Mucosa of descending colon (tissue), 3 donors: Measurements from ENCODE around the gene LAD1. TPM values are rescaled to one million over a fixed set of nuclear protein-coding genes. Genes with fewer than 3 reads are reported as not detected.

ENCODE experiments used
- ATAC-seq: fragments of 200-7000 bp; cut with Tn5 transposase; one replicate; pipeline ENCODE4 v1.9.1; 2020; ENCODE audit warnings: mild to moderate bottlenecking, moderate library complexity
- DNase-seq, 3 donors: peaks; one replicate each; pipeline ENCODE4 v3.0.0-alpha.2; 2020
- H3K36me3 ChIP-seq: fragments of 200-600 bp; one replicate; pipeline ENCODE4 v1.8.0; 2021; ENCODE audit warnings: low read depth, mild to moderate bottlenecking
- H3K4me1 ChIP-seq: fragments of 200-600 bp; one replicate; pipeline ENCODE4 v1.8.0; 2021; ENCODE audit warnings: low read depth, mild to moderate bottlenecking
- H3K4me3 ChIP-seq: fragments of 200-600 bp; one replicate; pipeline ENCODE4 v1.8.0; 2021; ENCODE audit warnings: mild to moderate bottlenecking
- H3K9me3 ChIP-seq: fragments of 200-600 bp; one replicate; pipeline ENCODE4 v1.8.0; 2021; ENCODE audit warnings: mild to moderate bottlenecking
- CTCF ChIP-seq: fragments of 200-600 bp; IDR thresholded peaks from one replicate; pipeline ENCODE4 v1.8.0; 2022; ENCODE audit warnings: antibody characterized with exemption, mild to moderate bottlenecking
- intact Hi-C, 2 donors: fragments of 100-400 bp; cut with DNase I in 1 of 2; cut with micrococcal nuclease in 1 of 2; formaldehyde crosslinking; loops; one replicate each; pipeline versions ENCODE4 v1.11.0 to v1.11.1; 2022; cut with DNase I, micrococcal nuclease
- total RNA-seq, 3 donors: library from RNA; stranded (reverse); fragmentation: NEBNext Ultra II Directional in 2 of 3; extraction: Animal tissue kit (Norgen Biotek cat#: 25700) in 2 of 3; gene quantifications; one replicate each; pipeline versions ENCODE4 v1.2.1 to v1.2.4, GENCODE V29; 2021 to 2023
- donor health status: DM: no; HTN: no; CAD: no; lungs with moderate emphysema.
- donor health status: DM: no; HTN: no; CAD: no.
- donor health status: DM: no; HTN: yes; CAD: no.

The LAD1 gene
- total RNA-seq, 3 donors from 2014 or later = 86.0 to 202 (median 130) TPM

- TF ChIP-seq CTCF = no peak
- intact Hi-C loops = no loop called here
- no peaks in the 10 kb centered on the region for H3K9me3 ChIP-seq
- DNase-seq (no peak), ATAC-seq (no peak)
- H3K36me3 ChIP-seq = no peaks in the 10 kb centered on the region
- H3K4me1 ChIP-seq = no peaks in the 10 kb centered on the region
- no peak overlapping the region for H3K4me3 ChIP-seq
Measured at GRCh38 chr1:201371792-201372191, 27.3 kb downstream of the LAD1 start.

GRCh38 chr1:201371276-201371675 lies 27.8 kb downstream of the LAD1 start:
- Histone ChIP-seq H3K36me3 (no peaks in the 10 kb centered on the region), H3K4me3 (no peak overlapping the region), H3K4me1 (no peaks in the 10 kb centered on the region), H3K9me3 (no peaks in the 10 kb centered on the region)
- ATAC-seq (no peak), DNase-seq (no peak)
- TF ChIP-seq CTCF = no peak
- intact Hi-C loops = no loop called here

GRCh38 chr1:201370500-201370899 lies 28.6 kb downstream of the LAD1 start:
- no peaks in the 10 kb centered on the region for H3K36me3 ChIP-seq

GRCh38 chr1:201369209-201369608 lies 29.9 kb downstream of the LAD1 start:
- H3K9me3 ChIP-seq = no peaks in the 10 kb centered on the region
- TF ChIP-seq CTCF = no peak
- DNase-seq = no peak
- H3K4me1 ChIP-seq = no peaks in the 10 kb centered on the region
- no peaks in the 10 kb centered on the region for H3K36me3 ChIP-seq
- intact Hi-C loops = no loop called here
- H3K4me3 ChIP-seq = no peak overlapping the region
- ATAC-seq = no peak

More at GRCh38 chr1:201370500-201370899, 28.6 kb downstream of the LAD1 start:
- DNase-seq = no peak
- no peaks in the 10 kb centered on the region for H3K4me1 ChIP-seq
- no peak for ATAC-seq
- intact Hi-C loops = no loop called here
- no peak for TF ChIP-seq CTCF
- H3K4me3 ChIP-seq = no peak overlapping the region
- no peaks in the 10 kb centered on the region for H3K9me3 ChIP-seq

GRCh38 chr1:201366696-201367095 lies 32.4 kb downstream of the LAD1 start:
- Histone ChIP-seq H3K4me1 (no peaks in the 10 kb centered on the region), H3K9me3 (no peaks in the 10 kb centered on the region), H3K36me3 (no peaks in the 10 kb centered on the region), H3K4me3 (no peak overlapping the region)
- intact Hi-C loops = no loop called here
- ATAC-seq = no peak
- TF ChIP-seq CTCF = no peak
- DNase-seq = no peak

GRCh38 chr1:201365251-201365650 lies 33.9 kb downstream of the LAD1 start:
- intact Hi-C loops = no loop called here
- DNase-seq = peak in 1 of 3 donors; percentile 41

More at GRCh38 chr1:201365251-201365650, 33.9 kb downstream of the LAD1 start:
- TF ChIP-seq CTCF = no peak
- H3K4me3 ChIP-seq = no peak overlapping the region
- H3K4me1 ChIP-seq = no peaks in the 10 kb centered on the region
- no peak for ATAC-seq
- H3K9me3 ChIP-seq = no peaks in the 10 kb centered on the region
- no peaks in the 10 kb centered on the region for H3K36me3 ChIP-seq
